GM21737 (cell line): ENCODE measurements around the gene CSMD2.

Experiments
- ATAC-seq: cut with Tn5 transposase; IDR thresholded peaks from one replicate; pipeline ENCODE4 v1.9.1; 2021; ENCODE audit warnings: mild to moderate bottlenecking, moderate library complexity; ENCODE audit not compliant: unreplicated experiment

Gene CSMD2

GRCh38 chr1:33768106-33768505 lies 396.9 kb downstream of the CSMD2 start:
- no peak for ATAC-seq

GRCh38 chr1:33764149-33764548 lies 400.9 kb downstream of the CSMD2 start:
- ATAC-seq = no peak

- ATAC-seq = no peak
These were observed 401.6 kb downstream of the CSMD2 start for GRCh38 chr1:33763406-33763805.

DNA sequence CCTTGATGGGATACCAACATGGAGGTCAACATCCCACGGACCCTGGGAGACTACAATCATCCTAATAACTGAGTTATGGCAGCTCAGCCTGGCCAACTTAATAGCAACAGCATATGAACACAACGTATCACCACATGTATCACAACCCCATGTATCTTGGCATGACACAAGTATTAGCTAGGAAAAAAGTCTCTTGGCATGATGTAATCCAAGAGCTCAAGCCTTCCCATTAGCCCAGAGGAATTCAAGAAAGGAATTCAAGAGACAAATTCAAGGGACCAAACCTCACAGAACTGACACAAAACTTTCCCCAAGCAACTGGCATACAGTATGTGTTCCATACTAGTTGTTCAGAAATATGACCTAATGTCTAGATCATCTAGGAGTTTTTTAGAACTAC lies 402.1 kb downstream of the CSMD2 start:
- ATAC-seq = no peak

GRCh38 chr1:33762109-33762830 lies 402.8 kb downstream of the CSMD2 start:
- no peak for ATAC-seq

DNA sequence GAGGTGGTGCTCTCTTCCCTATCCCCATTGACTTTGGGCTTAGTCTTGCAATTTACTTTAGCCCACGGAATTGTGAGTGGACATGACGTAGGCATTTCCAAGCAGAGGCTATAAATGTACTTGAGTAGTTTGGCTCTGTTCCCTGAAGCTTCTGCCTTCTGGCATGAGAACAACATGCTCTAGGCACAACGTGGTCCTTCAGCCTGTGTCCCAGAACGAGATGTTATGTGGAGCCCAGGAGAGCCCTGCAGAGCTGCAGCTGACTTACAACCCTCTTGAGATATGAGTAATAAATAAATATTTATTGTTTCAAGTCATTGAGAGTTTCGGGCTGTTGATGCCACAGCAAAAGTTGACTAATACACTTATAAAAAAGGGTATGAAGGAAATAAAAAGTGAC lies 406.3 kb downstream of the CSMD2 start:
- no peak for ATAC-seq

DNA sequence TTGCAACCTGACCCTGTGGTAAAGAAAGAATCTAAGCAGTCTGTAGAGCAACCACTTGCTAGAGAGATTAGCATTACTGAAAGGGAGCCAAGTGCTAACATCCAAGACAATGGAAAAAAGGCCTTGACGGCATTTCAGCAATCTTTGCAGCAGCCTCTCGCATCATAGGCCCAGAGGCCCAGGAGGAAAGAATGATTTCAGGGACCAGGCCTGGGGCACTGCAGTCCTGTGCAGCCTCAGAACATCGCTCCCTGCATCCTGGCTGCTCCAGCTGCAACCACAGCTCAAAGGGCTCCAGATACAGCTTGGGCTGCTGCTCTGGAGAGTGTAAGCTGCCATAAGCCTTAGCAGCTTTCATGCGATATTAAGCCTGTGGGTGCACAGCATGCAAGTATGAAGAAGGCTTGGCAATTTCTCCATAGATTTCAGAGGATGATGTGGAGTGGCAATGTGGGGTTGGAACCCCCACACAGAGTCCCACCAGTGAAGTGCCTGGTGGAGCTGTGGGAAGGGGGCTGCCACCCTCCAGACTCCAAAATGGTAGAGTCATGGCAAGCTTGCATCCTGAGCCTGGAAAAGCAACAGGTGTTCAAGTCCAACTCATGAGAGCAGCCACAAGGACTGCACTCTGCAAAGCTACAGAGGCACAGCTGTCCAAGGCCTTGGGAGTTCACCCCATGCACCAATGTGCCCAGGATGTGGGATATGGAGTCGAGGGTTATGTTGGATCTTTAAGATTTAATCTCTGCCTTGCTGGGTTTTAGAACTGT lies 411.8 kb downstream of the CSMD2 start:
- no peak for ATAC-seq

GRCh38 chr1:33745942-33746341 lies 419.1 kb downstream of the CSMD2 start:
- no peak for ATAC-seq

GRCh38 chr1:33743221-33743998 lies 421.6 kb downstream of the CSMD2 start:
- ATAC-seq = no peak

- no peak for ATAC-seq
These were observed 422.4 kb downstream of the CSMD2 start for GRCh38 chr1:33742663-33743062.

GRCh38 chr1:33741749-33742148 lies 423.3 kb downstream of the CSMD2 start:
- no peak for ATAC-seq

GRCh38 chr1:33740040-33740744 lies 424.8 kb downstream of the CSMD2 start:
- ATAC-seq = no peak

- no peak for ATAC-seq
These were observed 426.1 kb downstream of the CSMD2 start for GRCh38 chr1:33738976-33739375.

DNA sequence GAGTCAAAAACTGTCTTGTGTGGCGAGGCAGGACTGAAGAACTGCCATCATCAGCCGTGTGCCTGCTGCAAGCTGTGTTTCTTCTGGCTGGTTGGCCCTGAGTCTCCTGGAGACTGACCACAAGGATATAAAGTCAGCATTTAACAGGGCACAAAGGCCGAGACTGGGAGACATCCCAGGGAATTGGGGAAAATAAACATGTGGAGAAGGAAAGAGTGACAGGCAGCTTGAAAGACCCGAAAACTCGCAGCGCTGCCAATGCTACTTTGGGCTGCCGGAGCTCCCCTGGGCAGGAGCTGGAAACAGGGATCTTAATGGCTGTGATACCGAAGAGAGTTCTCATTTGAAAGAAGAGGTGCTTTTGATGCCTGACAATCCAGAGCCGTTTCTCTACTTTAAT lies 426.5 kb downstream of the CSMD2 start:
- ATAC-seq = no peak

DNA sequence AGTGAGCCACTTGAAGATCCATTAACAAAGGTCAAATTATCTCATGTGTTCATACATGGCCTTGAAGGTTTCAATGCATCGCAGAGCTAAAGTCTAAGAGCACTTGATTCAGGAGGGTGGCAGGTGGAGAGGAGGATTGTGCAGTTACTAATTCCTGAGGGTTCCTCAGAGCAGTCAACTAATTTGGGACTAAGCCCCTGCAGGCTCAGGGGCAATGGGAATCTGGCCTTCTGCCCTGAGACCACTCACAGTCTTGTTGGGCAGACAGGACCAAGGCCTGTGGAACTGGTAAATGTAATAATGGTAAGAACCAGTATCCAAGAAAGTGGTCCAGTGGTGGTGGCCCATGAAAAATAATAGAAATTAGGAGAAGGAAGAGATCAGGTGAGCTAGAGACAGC lies 428.5 kb downstream of the CSMD2 start:
- no peak for ATAC-seq

DNA sequence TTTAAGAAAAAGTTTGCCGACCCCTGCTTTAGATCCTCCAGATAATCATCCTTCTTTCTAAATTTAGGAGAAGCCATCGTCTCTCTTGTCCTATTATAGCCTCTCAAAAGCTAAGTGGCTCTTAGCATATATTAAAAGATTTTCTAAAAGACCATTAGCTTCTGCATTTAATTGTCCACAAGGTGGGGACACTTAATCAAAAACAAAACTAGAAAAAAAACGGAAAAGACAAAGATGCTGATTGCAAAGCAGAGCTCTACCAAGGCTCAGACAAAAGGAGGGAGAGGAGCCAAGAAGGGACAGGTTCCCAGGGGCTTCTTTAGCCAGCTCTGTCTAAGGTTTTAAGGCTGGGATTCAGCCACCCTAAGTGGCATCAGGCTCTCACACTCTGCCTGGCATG lies 429.4 kb downstream of the CSMD2 start:
- ATAC-seq = no peak

DNA sequence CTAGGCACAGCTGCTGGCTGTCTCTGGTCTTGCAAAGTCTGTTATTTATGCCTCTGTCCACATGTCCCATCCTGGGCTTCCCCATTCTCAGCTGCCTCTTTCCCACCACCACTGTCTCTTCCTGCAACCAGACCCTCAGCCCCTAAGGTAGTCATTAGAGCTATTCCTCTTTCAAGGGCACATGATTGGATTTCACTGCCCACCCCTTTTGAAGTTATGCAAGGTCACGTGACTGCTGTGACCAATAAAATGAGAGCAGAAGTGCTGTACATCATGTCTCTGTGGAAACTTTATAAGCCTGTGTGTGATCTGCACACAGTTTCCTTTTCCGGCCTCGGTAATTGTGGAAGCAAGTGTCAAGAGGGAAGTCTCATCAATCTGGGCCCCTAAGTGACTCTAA lies 437.7 kb downstream of the CSMD2 start:
- no peak for ATAC-seq

- ATAC-seq = no peak
These were observed 438.7 kb downstream of the CSMD2 start for GRCh38 chr1:33726274-33726804.

DNA sequence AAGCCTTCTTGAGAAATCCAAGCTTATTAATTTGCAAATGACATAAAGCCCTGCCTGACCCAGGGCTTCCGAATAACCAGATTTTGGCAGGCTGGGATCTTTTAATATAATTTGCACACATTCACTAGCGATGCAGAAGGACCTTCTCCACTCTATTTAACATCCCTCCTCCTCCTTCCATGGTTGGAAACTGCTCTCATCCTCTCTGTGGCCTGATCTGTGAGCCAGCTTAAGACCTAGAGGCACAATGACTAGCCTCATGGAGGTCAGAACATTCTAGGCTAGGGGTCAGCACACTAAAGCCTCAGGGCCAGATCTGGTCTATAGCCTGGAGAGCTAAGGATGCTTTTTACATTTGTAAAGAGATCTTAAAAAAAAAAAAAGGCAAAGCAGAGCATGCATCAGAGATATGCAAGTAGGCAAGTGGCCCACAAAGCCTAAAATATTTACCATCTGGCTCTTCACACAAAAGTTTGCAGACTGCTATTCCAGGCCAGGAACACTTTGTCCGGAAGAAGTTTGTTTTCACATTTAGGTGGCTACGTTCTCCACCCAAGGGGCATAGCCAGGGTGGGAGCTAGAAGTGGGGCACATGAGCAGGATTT lies 439.4 kb downstream of the CSMD2 start:
- no peak for ATAC-seq

DNA sequence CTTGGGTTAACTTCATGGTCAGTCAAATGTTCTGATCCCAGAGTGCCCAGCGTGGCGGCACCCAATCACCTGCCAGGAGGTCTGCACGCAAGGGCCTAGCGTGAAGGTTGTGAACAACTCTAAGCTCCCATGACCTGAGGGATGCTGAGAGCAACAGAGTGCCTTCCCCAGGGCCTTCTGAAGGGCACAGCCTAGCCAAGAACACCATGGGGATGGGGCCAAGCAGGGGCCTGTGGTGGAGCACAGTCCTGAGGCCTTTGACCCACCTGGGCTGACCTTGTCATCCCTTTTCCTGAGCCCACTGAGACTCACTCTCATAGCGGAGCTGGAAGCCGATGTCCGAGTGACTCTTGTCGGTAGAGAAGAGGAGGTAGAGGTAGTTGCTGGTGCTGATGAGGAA lies 440.0 kb downstream of the CSMD2 start:
- ATAC-seq = no peak
